HepG2 (cell line): ENCODE measurements around the gene PAIP1.

Experiments used
- EP300 ChIP-seq, 3 experiments: sonication (generic) in 1 of 3; formaldehyde crosslinking in 1 of 3; IDR thresholded peaks; 2 replicates each; pipeline versions ENCODE4 v1.5.1 to v1.6.1; 2011 to 2020; ENCODE audit warnings: low read depth in 2 of 3, low read length in 2 of 3, borderline replicate concordance in 1 of 3, improper control_type of control experiment in 1 of 3, mild to moderate bottlenecking in 1 of 3, missing genetic modification reagents in 1 of 3, moderate library complexity in 1 of 3
- JUN ChIP-seq: sonication (generic); formaldehyde crosslinking; IDR thresholded peaks from 2 replicates; pipeline ENCODE4 v1.4.0; 2020; ENCODE audit warnings: mild to moderate bottlenecking, missing genetic modification reagents
- MYC ChIP-seq: sonication (generic); formaldehyde crosslinking; IDR thresholded peaks from 2 replicates; pipeline ENCODE4 v1.9.0; 2021; ENCODE audit warnings: missing genetic modification reagents, borderline replicate concordance
- PATZ1 ChIP-seq: sonication (generic); formaldehyde crosslinking; IDR thresholded peaks from 2 replicates; pipeline ENCODE4 v1.4.0; 2020; ENCODE audit warnings: missing genetic modification reagents
- PTBP1 ChIP-seq: fragments of 200-400 bp; formaldehyde crosslinking; IDR thresholded peaks from 2 replicates; pipeline ENCODE4 v1.6.1; 2018; ENCODE audit warnings: low read length, low read depth; ENCODE audit not compliant: poor library complexity, severe bottlenecking
- REST ChIP-seq, 2 experiments: IDR thresholded peaks; 2 replicates each; pipeline ENCODE4 v1.6.1; 2011 to 2012; ENCODE audit warnings: low read length in 2 of 2, borderline replicate concordance in 1 of 2, low read depth in 1 of 2, mild to moderate bottlenecking in 1 of 2, moderate library complexity in 1 of 2
- THYN1 ChIP-seq: sonication (generic); formaldehyde crosslinking; IDR thresholded peaks from 2 replicates; pipeline ENCODE4 v1.8.1; 2023; ENCODE audit warnings: low read depth, mild to moderate bottlenecking, moderate library complexity, missing genetic modification reagents, borderline replicate concordance
- ZC3H4 ChIP-seq: sonication (generic); formaldehyde crosslinking; IDR thresholded peaks from 2 replicates; pipeline ENCODE4 v1.4.0; 2020; ENCODE audit warnings: missing genetic modification reagents, borderline replicate concordance
- ZMYM4 ChIP-seq: sonication (generic); formaldehyde crosslinking; IDR thresholded peaks from 2 replicates; pipeline ENCODE4 v1.8.1; 2023; ENCODE audit warnings: mild to moderate bottlenecking, missing genetic modification reagents
- ZNF12 ChIP-seq: sonication (generic); formaldehyde crosslinking; IDR thresholded peaks from 2 replicates; pipeline ENCODE4 v1.5.0; 2020; ENCODE audit warnings: missing genetic modification reagents
- ZSCAN30 ChIP-seq: sonication (generic); formaldehyde crosslinking; IDR thresholded peaks from 2 replicates; pipeline ENCODE4 v1.5.0; 2020; ENCODE audit warnings: mild to moderate bottlenecking, missing genetic modification reagents
- TF ChIP-seq, protein P1 (sequence below): sonication (generic); formaldehyde crosslinking; IDR thresholded peaks from 2 replicates; pipeline ENCODE4 v1.5.0; 2020; ENCODE audit warnings: mild to moderate bottlenecking, missing genetic modification reagents, moderate library complexity
- TF ChIP-seq, protein P2 (sequence below): sonication (generic); formaldehyde crosslinking; IDR thresholded peaks from 2 replicates; pipeline ENCODE4 v1.8.1; 2023; ENCODE audit warnings: missing genetic modification reagents, inconsistent platforms, borderline replicate concordance

GRCh38 chr5:43563321-43563720 is 6.4 kb upstream of the PAIP1 start:
- TF ChIP-seq, protein P1, sequence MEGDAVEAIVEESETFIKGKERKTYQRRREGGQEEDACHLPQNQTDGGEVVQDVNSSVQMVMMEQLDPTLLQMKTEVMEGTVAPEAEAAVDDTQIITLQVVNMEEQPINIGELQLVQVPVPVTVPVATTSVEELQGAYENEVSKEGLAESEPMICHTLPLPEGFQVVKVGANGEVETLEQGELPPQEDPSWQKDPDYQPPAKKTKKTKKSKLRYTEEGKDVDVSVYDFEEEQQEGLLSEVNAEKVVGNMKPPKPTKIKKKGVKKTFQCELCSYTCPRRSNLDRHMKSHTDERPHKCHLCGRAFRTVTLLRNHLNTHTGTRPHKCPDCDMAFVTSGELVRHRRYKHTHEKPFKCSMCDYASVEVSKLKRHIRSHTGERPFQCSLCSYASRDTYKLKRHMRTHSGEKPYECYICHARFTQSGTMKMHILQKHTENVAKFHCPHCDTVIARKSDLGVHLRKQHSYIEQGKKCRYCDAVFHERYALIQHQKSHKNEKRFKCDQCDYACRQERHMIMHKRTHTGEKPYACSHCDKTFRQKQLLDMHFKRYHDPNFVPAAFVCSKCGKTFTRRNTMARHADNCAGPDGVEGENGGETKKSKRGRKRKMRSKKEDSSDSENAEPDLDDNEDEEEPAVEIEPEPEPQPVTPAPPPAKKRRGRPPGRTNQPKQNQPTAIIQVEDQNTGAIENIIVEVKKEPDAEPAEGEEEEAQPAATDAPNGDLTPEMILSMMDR (CRISPR knock-in tag), result no peak
- TF ChIP-seq, protein P2, sequence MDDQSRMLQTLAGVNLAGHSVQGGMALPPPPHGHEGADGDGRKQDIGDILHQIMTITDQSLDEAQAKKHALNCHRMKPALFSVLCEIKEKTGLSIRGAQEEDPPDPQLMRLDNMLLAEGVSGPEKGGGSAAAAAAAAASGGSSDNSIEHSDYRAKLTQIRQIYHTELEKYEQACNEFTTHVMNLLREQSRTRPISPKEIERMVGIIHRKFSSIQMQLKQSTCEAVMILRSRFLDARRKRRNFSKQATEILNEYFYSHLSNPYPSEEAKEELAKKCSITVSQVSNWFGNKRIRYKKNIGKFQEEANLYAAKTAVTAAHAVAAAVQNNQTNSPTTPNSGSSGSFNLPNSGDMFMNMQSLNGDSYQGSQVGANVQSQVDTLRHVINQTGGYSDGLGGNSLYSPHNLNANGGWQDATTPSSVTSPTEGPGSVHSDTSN (CRISPR knock-in tag), result no peak
- no peak for TF ChIP-seq EP300 (IDR thresholded peaks at IDR 0.05; ENCODE audit: low read depth in 2 of 2, low read length in 2 of 2)
- no peak for TF ChIP-seq EP300 (CRISPR knock-in tag; IDR thresholded peaks at IDR 0.05; ENCODE audit: borderline replicate concordance)
- no peak for TF ChIP-seq REST (IDR thresholded peaks at IDR 0.05; ENCODE audit: borderline replicate concordance in 1 of 2, low read depth in 1 of 2, low read length in 2 of 2)
- TF ChIP-seq THYN1 (CRISPR knock-in tag), result no peak
- no peak for TF ChIP-seq ZSCAN30
- TF ChIP-seq JUN (CRISPR knock-in tag), result no peak
- no peak for TF ChIP-seq ZMYM4
- TF ChIP-seq ZNF12 (CRISPR knock-in tag), result no peak
- no peak for TF ChIP-seq MYC (CRISPR knock-in tag)
- no peak for TF ChIP-seq PTBP1
- TF ChIP-seq PATZ1 (CRISPR knock-in tag), result no peak
- TF ChIP-seq ZC3H4 (CRISPR knock-in tag), result no peak
